Amniotic stem cell (primary cell): ENCODE results near the gene DPCD.

ENCODE experiments used
- DNase-seq: peaks from one replicate; lab custom pipeline; 2025; lab: John Stamatoyannopoulos, UW

DPCD gene

DNA sequence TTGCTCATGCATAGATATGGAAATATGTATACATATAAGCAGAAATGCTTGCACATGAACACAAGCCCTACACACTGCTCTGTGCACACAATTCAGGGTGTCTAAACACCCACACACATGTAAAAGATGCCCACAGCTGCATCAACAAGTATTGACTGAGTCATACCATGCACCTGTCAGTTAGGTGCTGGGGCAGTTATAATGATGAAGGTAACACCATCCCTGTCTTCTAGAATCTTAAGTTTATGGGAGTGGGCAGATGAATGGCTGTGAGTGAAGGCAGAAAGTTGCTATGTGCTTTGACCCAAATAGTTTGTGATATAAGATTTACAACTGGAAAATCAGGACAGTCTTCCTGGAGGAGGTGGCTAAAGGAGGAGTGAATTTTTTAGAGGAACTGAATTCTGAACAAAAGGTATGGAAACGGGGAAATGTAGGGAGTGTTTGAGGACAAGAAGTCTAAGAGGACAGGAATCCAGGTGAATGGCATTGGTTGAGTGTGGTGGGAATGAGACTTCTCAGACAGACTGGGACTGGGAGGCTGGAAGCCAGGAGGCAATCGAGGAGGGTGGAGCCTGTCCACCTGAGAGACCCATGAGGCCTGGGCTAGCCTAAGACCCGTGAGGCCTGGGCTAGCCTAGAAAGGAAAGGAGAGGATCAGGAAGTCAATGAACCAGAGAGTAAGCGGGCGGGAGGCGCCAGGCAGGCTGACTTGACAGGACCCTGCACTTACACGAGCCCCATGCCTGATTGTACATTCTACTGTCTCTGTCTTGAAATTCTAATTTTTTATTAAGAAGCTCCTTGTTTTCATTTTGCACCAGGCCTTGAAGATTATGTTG is 20.7 kb upstream of the DPCD start:
- no peak for DNase-seq

DNA sequence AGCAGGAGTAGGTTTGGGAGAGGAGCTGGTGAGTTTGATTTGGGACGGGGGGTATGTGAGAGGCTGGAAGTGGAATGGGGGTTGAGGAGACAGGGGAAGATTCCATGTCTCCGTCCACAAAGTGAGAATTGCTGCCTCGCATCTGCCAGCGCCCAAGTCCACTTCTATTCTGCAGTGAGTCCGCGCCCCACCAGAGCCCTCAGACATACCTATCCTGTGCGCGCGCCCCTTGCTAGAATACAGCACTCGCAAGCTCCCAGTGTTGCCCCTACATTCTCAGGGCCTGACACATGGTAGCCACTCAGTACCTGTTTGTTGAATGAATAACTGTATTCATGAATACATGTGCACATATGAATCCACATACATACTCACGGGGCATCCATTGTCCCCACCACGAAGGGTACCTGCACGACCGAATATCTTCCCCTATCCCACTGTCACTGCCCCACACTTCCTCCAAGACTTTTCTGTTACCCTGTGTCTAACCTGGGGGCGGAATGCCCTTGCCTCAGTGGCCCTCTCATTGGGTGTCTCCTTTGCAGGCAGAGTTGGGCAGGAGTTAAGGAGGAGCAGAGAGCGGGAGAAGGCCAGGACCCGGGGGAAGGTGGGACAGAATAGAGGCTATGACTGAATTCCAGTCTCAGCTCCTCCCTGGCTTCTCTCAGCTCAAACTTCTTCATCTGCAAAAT is 19.9 kb upstream of the DPCD start:
- no peak for DNase-seq

- no peak for DNase-seq
Measured at GRCh38 chr10:101569323-101569621, 18.8 kb upstream of the DPCD start.

- DNase-seq: no peak
Measured at GRCh38 chr10:101569622-101570427, 18.3 kb upstream of the DPCD start.

GRCh38 chr10:101570428-101571270 is 17.5 kb upstream of the DPCD start:
- no peak for DNase-seq

GRCh38 chr10:101571271-101571925 is 16.7 kb upstream of the DPCD start:
- no peak for DNase-seq

DNA sequence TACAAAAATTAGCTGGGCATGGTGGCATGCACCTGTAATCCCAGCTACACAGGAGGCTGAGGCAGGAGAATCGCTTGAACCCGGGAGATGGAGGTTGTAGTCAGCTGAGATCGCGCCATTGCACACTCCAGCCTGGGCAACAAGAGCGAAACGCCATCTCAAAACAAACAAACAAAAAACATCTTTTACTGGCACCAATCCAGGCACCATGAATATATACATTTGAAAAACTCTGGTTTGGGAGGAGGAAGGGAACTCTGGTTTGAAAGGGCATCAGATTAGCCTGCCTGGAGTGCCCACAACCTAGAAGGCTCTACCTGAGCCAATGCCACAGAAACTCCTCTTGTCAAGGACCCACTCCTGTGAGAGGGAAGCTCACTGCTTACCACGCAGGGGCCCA is 16.0 kb upstream of the DPCD start:
- no peak for DNase-seq

DNA sequence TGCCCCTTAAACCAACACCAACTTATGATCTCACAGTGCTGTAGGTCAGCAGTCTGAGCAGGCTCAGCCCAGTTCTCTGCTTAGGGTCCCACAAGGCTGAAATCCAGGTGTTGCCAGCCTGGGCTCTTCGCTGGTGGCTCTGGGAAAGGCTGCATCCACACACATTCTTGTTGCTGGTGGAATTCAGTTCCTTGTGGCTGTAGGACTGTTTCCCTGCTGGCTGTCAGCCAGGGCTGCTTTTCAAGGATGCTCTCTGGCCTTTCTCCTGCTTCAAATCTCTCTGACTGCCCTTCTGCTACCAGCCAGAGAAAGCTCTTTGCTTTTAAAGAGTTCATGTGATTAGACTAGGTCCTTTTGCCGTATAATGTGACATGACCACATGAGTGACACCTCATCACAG is 15.3 kb upstream of the DPCD start:
- DNase-seq: no peak

GRCh38 chr10:101573885-101574753 is 14.0 kb upstream of the DPCD start:
- DNase-seq: no peak

- no peak for DNase-seq
Measured at GRCh38 chr10:101575091-101575490, 13.0 kb upstream of the DPCD start.

- no peak for DNase-seq
Measured at GRCh38 chr10:101575580-101576210, 12.4 kb upstream of the DPCD start.

DNA sequence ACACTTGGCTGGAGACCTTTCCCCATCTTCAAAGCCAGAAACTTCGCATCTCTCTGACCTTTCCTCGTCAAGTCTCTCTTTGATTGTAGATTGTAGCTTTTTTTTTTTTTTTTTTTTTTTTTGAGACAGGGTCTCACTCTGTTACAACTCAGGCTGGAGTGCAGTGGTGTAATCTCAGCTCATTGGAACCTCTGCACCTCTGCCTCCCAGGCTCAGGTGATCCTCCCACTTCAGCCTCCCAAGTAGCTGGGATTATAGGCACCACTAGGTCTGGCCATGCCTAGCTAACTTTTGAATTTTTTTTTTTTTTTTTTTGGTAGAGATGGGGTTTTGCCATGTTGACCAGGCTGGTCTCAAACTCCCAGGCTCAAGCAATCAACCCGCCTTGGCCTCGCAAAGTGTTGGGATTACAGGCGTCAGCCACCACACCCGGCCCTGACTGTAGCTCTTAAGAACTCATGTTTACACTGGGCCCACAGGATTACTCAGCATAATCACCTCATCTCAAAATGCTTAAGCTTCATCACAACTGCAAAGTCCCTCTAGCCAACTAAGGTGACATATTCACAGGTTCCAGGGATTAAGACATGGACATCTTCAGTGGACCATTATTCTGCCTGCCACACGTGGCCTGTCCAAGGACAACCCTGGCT is 11.8 kb upstream of the DPCD start:
- DNase-seq: no peak

GRCh38 chr10:101577121-101577871 is 10.8 kb upstream of the DPCD start:
- no peak for DNase-seq

GRCh38 chr10:101578192-101578591 is 9.9 kb upstream of the DPCD start:
- no peak for DNase-seq

- no peak for DNase-seq
Measured at GRCh38 chr10:101578803-101579515, 9.2 kb upstream of the DPCD start.

DNA sequence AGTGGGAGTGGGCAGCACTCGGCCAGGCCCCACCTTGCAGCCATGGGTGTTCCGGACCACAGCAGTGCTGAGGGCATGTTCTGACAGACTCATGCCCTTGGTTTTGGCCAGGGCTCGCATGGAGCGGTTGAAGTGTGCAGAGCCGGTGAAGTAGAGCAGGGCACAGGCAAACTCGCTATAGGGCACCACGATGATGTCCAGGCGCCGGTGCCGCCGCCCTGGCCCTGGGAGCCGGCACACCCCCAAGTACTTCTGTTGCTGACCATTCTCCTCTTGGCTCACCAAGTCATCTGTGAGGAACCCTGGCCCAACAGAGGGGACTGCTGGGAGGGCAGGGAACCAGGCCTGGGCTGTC is 8.6 kb upstream of the DPCD start:
- no peak for DNase-seq

- DNase-seq: no peak
Measured at GRCh38 chr10:101580486-101581399, 7.4 kb upstream of the DPCD start.
